H9 (cell line): ENCODE results near the gene POLE2. TPM values are rescaled to one million over a fixed set of nuclear protein-coding genes. Genes with fewer than 3 reads are reported as not detected.

Experiments
- DNase-seq: peaks from one replicate; pipeline ENCODE4 v3.0.0-alpha.2; 2017
- H2AFZ ChIP-seq: one replicate; pipeline ENCODE4 v1.6.1; 2013; ENCODE audit warnings: mild to moderate bottlenecking, low read length, control low read depth, moderate library complexity
- H2AK5ac ChIP-seq: 2 replicates; pipeline ENCODE4 v1.6.1; 2013; ENCODE audit warnings: low read length, control low read depth, mixed read lengths; ENCODE audit not compliant: insufficient read length
- H2BK120ac ChIP-seq: one replicate; pipeline ENCODE4 v1.6.1; 2013; ENCODE audit warnings: low read depth, mild to moderate bottlenecking, low read length, control low read depth, inconsistent platforms; ENCODE audit not compliant: poor library complexity, severe bottlenecking
- H2BK12ac ChIP-seq: 2 replicates; pipeline ENCODE4 v1.6.1; 2013; ENCODE audit warnings: low read length, control low read depth, mixed read lengths, low read depth; ENCODE audit not compliant: insufficient read length
- H2BK15ac ChIP-seq: 2 replicates; pipeline ENCODE4 v1.6.1; 2013; ENCODE audit warnings: low read depth, low read length, control low read depth
- H2BK20ac ChIP-seq: one replicate; pipeline ENCODE4 v1.6.1; 2013; ENCODE audit warnings: low read depth, mild to moderate bottlenecking, low read length, control low read depth, inconsistent platforms; ENCODE audit not compliant: poor library complexity, severe bottlenecking
- H2BK5ac ChIP-seq: 2 replicates; pipeline ENCODE4 v1.6.1; 2013; ENCODE audit warnings: low read length, control low read depth, mixed read lengths; ENCODE audit not compliant: insufficient read length
- H3K14ac ChIP-seq: 2 replicates; pipeline ENCODE4 v1.6.1; 2013; ENCODE audit warnings: low read length, control low read depth; ENCODE audit not compliant: insufficient read depth
- H3K18ac ChIP-seq: 2 replicates; pipeline ENCODE4 v1.6.1; 2013; ENCODE audit warnings: low read depth, mild to moderate bottlenecking, mixed read lengths, low read length, control low read depth; ENCODE audit not compliant: insufficient read length
- H3K23ac ChIP-seq: 2 replicates; pipeline ENCODE4 v1.6.1; 2013; ENCODE audit warnings: low read length, control low read depth, mixed read lengths, low read depth; ENCODE audit not compliant: insufficient read length
- H3K23me2 ChIP-seq: 2 replicates; pipeline ENCODE4 v1.6.1; 2013; ENCODE audit warnings: low read depth, mild to moderate bottlenecking, mixed read lengths, low read length, control low read depth; ENCODE audit not compliant: insufficient read length, poor library complexity, severe bottlenecking
- H3K27ac ChIP-seq: 2 replicates; pipeline ENCODE4 v1.5.1; 2013; ENCODE audit warnings: low read length, control low read depth, mixed read lengths, low read depth; ENCODE audit not compliant: insufficient read length
- H3K27me3 ChIP-seq: 2 replicates; pipeline ENCODE4 v1.6.1; 2013; ENCODE audit warnings: low read length, control low read depth, inconsistent platforms; ENCODE audit not compliant: insufficient read depth
- H3K4ac ChIP-seq: 2 replicates; pipeline ENCODE4 v1.6.1; 2013; ENCODE audit warnings: low read depth, mild to moderate bottlenecking, control low read depth, inconsistent platforms, low read length, moderate library complexity
- H3K4me1 ChIP-seq: 2 replicates; pipeline ENCODE4 v1.6.1; 2013; ENCODE audit warnings: low read length, control low read depth, inconsistent platforms; ENCODE audit not compliant: insufficient read depth
- H3K4me2 ChIP-seq: 2 replicates; pipeline ENCODE4 v1.6.1; 2013; ENCODE audit warnings: low read length, control low read depth, mixed read lengths; ENCODE audit not compliant: insufficient read length, insufficient read depth
- H3K56ac ChIP-seq: 2 replicates; pipeline ENCODE4 v1.6.1; 2013; ENCODE audit warnings: low read depth, mild to moderate bottlenecking, mixed read lengths, low read length, control low read depth; ENCODE audit not compliant: insufficient read length
- H3K79me1 ChIP-seq: 2 replicates; pipeline ENCODE4 v1.6.1; 2013; ENCODE audit warnings: low read depth, mild to moderate bottlenecking, moderate library complexity, low read length, control low read depth, inconsistent platforms; ENCODE audit not compliant: insufficient read depth, poor library complexity, severe bottlenecking
- H3K79me2 ChIP-seq: 2 replicates; pipeline ENCODE4 v1.6.1; 2013; ENCODE audit warnings: low read length, control low read depth, inconsistent platforms; ENCODE audit not compliant: insufficient read depth
- H3K9ac ChIP-seq: 2 replicates; pipeline ENCODE4 v1.6.1; 2013; ENCODE audit warnings: low read length, control low read depth, mixed read lengths; ENCODE audit not compliant: insufficient read length; ENCODE audit errors: extremely low read depth
- H3K9me3 ChIP-seq: one replicate; pipeline ENCODE4 v1.6.1; 2013; ENCODE audit warnings: low read depth, low read length, inconsistent platforms; ENCODE audit not compliant: control insufficient read depth
- H3T11ph ChIP-seq: one replicate; pipeline ENCODE4 v1.6.1; 2013; ENCODE audit warnings: mild to moderate bottlenecking, low read length, control low read depth, inconsistent platforms
- H4K20me1 ChIP-seq: one replicate; pipeline ENCODE4 v1.6.1; 2013; ENCODE audit not compliant: control insufficient read depth, insufficient read length, insufficient read depth
- H4K5ac ChIP-seq: 2 replicates; pipeline ENCODE4 v1.6.1; 2013; ENCODE audit warnings: low read depth, mild to moderate bottlenecking, mixed read lengths, low read length, control low read depth; ENCODE audit not compliant: insufficient read length
- H4K8ac ChIP-seq: replicated peaks from 2 replicates; pipeline ENCODE4 v1.6.1; 2013; ENCODE audit warnings: low read length, control low read depth, mixed read lengths, low read depth; ENCODE audit not compliant: insufficient read length
- H4K91ac ChIP-seq: 2 replicates; pipeline ENCODE4 v1.6.1; 2013; ENCODE audit warnings: low read depth, mild to moderate bottlenecking, moderate library complexity, mixed read lengths, low read length, control low read depth; ENCODE audit not compliant: insufficient read length
- H3K27ac Mint-ChIP-seq, 3 experiments: 2 replicates in 2 of 3; 3 replicates in 1 of 3; pipeline ENCODE4 v1.8.0; 2020 to 2021; ENCODE audit warnings: mixed read lengths in 3 of 3, mild to moderate bottlenecking in 1 of 3, moderate library complexity in 1 of 3
- H3K27me3 Mint-ChIP-seq: 2 replicates; pipeline ENCODE4 v1.8.0; 2021; ENCODE audit warnings: low read depth, mild to moderate bottlenecking, moderate library complexity, mixed read lengths
- H3K36me3 Mint-ChIP-seq, 3 experiments: 2 replicates in 2 of 3; 3 replicates in 1 of 3; pipeline ENCODE4 v1.8.0; 2020 to 2021; ENCODE audit warnings: low read depth in 3 of 3, mixed read lengths in 3 of 3; ENCODE audit not compliant: insufficient read depth in 1 of 3
- H3K4me1 Mint-ChIP-seq, 2 experiments: 2 replicates each; pipeline ENCODE4 v1.8.0; 2020; ENCODE audit warnings: mixed read lengths in 2 of 2
- H3K4me3 Mint-ChIP-seq, 2 experiments: 2 replicates in 1 of 2; 3 replicates in 1 of 2; pipeline ENCODE4 v1.8.0; 2020 to 2021; ENCODE audit warnings: mild to moderate bottlenecking in 2 of 2, mixed read lengths in 2 of 2, moderate library complexity in 1 of 2
- H3K9me3 Mint-ChIP-seq, 2 experiments: 2 replicates in 1 of 2; 3 replicates in 1 of 2; pipeline ENCODE4 v1.8.0; 2020; ENCODE audit warnings: mild to moderate bottlenecking in 2 of 2, mixed read lengths in 2 of 2, moderate library complexity in 1 of 2
- WGBS: extraction: QIAGEN DNeasy Blood & Tissue Kit; methylation state at CpG from one replicate; pipeline ENCODE4 v1.1.7; 2013; ENCODE audit warnings: missing lambda C conversion rate, low lambda C conversion rate, mixed read lengths; ENCODE audit not compliant: insufficient read length; ENCODE audit errors: extremely low coverage; 5-methylcytosine and 5-hydroxymethylcytosine counted together
- total RNA-seq: library from RNA; stranded (reverse); gene quantifications from 2 replicates; pipeline ENCODE4 v1.2.1, GENCODE V29; 2021
- TF ChIP-seq, protein P1 (sequence below): fragments of 200-600 bp; sonication (generic); conservative IDR thresholded peaks from 3 replicates; pipeline ENCODE4 v1.8.0; 2021; ENCODE audit warnings: antibody characterized with exemption, mild to moderate bottlenecking

POLE2 gene
- total RNA-seq, 1 experiment from 2014 or later: 25.7 TPM

DNA sequence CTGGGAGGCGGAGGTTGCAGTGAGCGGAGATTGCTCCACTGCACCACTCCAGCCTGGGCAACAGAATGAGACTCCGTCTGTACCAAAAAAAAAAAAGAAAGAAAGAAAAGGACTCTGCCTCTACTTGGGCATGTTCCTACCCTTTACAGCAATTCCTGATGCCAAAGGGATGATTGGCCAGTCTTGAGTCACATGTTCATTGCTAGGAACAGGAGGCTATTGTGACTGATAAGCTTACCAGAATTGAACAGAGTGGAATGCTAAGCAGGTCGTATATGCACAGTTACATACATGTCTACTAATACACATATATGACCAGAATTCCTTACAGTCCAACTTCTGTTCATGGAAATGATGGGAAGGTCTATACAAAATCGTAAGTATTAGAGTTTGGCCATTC, 39.2 kb upstream of the POLE2 start:
- no peak overlapping the region for H3K27ac Mint-ChIP-seq
- H3T11ph ChIP-seq: no peak overlapping the region
- no peak overlapping the region for H3K23ac ChIP-seq
- no peaks in the 10 kb centered on the region for H3K27me3 ChIP-seq
- no peak overlapping the region for H4K5ac ChIP-seq
- no peak overlapping the region for H3K27ac ChIP-seq
- no peak overlapping the region for H3K56ac ChIP-seq
- no peak overlapping the region for H3K14ac ChIP-seq
- H3K4me1 Mint-ChIP-seq: no peaks in the 10 kb centered on the region
- no peaks in the 10 kb centered on the region for H3K23me2 ChIP-seq
- H4K20me1 ChIP-seq: no peaks in the 10 kb centered on the region
- H2BK15ac ChIP-seq: no peak overlapping the region
- H3K9me3 ChIP-seq: no peaks in the 10 kb centered on the region
- no peak for DNase-seq
- no peak overlapping the region for H4K91ac ChIP-seq
- H2BK5ac ChIP-seq: no peak overlapping the region
- H2AK5ac ChIP-seq: no peak overlapping the region
- H3K18ac ChIP-seq: no peak overlapping the region
- no peaks in the 10 kb centered on the region for H3K79me2 ChIP-seq
- WGBS: no CpG with 5 or more reads among the region's 5 CpGs
- H2AFZ ChIP-seq: no peak overlapping the region
- TF ChIP-seq, protein P1, sequence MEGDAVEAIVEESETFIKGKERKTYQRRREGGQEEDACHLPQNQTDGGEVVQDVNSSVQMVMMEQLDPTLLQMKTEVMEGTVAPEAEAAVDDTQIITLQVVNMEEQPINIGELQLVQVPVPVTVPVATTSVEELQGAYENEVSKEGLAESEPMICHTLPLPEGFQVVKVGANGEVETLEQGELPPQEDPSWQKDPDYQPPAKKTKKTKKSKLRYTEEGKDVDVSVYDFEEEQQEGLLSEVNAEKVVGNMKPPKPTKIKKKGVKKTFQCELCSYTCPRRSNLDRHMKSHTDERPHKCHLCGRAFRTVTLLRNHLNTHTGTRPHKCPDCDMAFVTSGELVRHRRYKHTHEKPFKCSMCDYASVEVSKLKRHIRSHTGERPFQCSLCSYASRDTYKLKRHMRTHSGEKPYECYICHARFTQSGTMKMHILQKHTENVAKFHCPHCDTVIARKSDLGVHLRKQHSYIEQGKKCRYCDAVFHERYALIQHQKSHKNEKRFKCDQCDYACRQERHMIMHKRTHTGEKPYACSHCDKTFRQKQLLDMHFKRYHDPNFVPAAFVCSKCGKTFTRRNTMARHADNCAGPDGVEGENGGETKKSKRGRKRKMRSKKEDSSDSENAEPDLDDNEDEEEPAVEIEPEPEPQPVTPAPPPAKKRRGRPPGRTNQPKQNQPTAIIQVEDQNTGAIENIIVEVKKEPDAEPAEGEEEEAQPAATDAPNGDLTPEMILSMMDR: no peak
- H3K4ac ChIP-seq: no peak overlapping the region
- no peak overlapping the region for H3K4me3 Mint-ChIP-seq
- H2BK12ac ChIP-seq: no peak overlapping the region
- no peak overlapping the region for H3K9ac ChIP-seq
- peaks cover 4% of the 10 kb centered on the region for H3K27me3 Mint-ChIP-seq
- no peaks in the 10 kb centered on the region for H3K9me3 Mint-ChIP-seq
- H4K8ac ChIP-seq: no peak overlapping the region
- no peaks in the 10 kb centered on the region for H3K4me1 ChIP-seq
- no peaks in the 10 kb centered on the region for H3K36me3 Mint-ChIP-seq
- no peaks in the 10 kb centered on the region for H3K79me1 ChIP-seq
- no peak overlapping the region for H3K4me2 ChIP-seq
- H2BK20ac ChIP-seq: no peak overlapping the region
- no peak overlapping the region for H2BK120ac ChIP-seq
